ENCODE data around the gene RPUSD4.

The RPUSD4 gene

DNA sequence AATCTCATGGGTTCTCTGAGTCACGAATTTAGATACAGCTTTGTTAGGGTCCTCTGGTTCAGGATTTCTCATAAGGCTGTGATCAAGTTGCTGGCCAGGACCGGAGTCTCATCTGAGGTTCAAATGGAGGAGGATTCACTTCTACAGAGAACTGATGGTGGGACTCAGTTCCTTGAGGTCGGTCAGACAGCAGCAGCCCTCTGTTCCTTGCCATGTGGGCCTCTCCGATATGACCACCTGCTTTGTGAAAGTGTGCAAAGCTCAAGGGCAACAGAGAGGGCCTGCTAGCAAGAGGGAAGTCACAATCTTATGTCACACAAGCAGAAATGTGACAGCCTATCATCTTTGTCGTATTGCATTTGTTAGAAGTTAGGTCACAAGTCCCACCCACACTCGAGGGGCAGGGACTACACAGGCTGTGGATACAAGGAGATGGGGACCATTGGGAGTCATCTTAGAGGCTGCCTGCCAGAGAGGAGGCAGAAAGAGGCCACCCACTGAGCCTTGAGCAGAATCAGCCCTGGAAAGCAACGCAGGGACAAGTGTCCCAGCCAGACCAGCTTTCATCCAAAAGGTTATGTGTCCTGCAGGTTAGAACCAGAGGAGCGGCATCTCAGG lies 34.5 kb downstream of the RPUSD4 start:
- DNase-seq: no peak

- DNase-seq: no peak
Measured at GRCh38 chr11:126175393-126175792, 36.1 kb downstream of the RPUSD4 start.

DNA sequence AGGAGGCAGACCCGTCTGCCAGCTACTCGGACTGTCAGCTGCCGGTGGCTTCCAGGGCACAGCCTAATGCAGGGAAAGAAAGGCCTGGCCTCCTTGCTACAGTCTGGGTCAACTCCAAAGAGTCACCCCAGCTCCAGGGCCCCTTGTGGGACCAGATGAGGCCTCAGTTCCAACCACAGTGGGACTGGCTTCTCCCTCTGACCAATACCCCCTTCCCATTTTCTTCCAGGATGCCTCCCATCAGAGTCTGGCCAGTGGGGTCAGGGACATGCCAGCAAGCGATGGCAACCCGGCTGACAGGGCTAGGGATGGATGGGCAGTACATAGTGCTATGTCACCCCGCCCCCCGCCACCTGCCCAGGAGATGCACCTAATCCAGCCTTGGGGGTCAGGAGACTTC lies 36.6 kb downstream of the RPUSD4 start:
- no peak for DNase-seq

- no peak for DNase-seq
Measured at GRCh38 chr11:126173257-126173656, 38.2 kb downstream of the RPUSD4 start.

- no peak for DNase-seq
Measured at GRCh38 chr11:126172596-126173038, 38.8 kb downstream of the RPUSD4 start.

GRCh38 chr11:126169291-126169690 lies 42.2 kb downstream of the RPUSD4 start:
- DNase-seq: no peak

DNA sequence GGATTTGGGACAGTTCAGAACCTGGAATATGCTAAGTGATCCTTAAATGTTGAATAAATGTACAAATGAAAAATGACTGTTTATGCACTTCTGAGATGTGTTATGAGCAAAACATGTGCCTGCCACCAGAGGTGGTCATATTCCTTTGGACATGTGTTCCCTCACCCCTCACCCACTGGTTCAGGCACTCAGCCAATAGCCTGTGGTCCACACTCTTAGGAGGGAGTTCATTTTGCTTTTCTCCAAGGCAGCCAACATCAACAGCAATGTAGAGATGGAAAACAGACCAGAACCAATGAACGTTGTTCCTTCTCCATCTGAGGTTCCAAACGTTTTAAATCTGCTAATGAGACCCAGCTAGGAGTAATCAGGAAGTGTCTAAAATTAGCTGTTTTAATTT lies 44.0 kb downstream of the RPUSD4 start:
- DNase-seq: no peak

GRCh38 chr11:126166413-126166812 lies 45.0 kb downstream of the RPUSD4 start:
- DNase-seq: no peak

DNA sequence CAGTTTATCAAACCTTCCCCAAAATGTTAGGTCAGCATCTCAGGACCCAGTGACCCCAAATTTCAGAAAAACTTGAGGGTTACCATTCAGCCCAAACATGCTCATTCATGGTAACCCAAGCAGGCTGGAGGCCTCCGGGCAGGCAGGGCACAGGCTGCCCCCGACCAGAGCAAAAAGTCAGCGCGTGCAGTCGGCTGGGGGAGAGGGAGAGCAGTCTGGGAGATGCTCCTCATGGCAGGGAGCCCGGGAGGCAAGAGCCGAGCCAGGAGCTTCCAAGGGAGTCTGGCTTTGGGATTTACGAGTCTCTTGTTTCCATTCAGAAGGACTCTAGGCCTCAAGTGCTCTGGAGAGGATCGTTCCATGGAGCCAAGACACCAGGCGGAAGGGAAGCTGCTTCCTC lies 45.7 kb downstream of the RPUSD4 start:
- DNase-seq: no peak

DNA sequence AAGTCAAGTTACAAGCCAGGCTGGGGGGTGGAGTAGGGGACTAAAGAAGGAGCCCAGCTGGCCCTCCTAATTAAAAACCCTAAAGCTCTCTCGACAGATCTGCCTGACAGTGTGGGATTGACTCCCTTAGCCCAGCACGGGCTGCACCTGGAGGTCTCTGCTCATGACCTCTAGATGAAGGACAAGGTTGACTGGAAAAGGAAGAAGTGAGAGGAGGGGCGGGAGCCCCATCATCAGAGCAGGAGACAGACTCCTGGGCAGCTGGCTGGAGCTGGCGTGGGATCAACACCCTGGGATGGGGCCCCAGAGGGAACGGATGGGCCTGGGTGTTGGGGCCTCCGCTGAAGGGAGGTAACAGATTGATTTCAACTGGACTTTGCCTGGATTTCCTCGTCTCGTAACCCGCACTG lies 46.1 kb downstream of the RPUSD4 start:
- no peak for DNase-seq

DNA sequence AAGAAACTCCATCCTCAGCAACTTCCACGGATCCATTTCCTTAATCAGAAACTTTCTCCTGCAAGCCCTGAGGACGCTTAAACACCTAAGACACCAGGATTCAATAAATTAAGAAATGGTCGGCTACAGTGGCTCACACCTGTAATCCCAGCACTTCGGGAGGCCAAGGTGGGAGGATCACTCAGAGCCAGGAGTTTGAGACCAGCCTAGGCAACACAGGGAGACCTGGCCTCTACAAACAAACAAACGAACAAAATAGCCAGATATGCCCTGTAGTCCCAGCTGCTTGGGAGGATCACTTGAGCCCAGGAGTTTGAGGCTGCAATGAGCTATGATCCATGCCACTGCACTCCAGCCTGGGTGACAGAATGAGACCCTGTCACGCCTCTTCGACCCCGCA lies 46.7 kb downstream of the RPUSD4 start:
- no peak for DNase-seq

GRCh38 chr11:126163779-126164178 lies 47.7 kb downstream of the RPUSD4 start:
- DNase-seq: no peak

- DNase-seq: no peak
Measured at GRCh38 chr11:126163074-126163700, 48.3 kb downstream of the RPUSD4 start.

- DNase-seq: no peak
Measured at GRCh38 chr11:126162306-126163030, 49.0 kb downstream of the RPUSD4 start.

DNA sequence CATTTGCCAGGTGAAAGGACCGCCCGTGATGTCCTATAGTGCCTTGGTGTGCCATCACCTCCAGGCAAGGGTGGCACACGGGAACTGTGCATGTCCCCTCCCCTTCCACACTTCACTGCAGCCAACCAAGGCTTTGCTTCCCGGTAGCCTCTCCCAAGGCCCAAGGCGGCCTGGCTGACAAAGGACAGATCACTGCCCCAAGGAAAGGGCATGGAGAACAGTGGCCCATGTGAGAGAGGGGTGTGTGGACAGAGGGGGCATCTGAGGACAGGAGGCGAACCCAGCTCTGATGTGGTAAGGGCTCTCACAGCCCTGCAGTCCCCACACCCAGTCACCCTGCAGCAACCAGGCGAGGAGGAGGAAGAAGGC lies 50.4 kb downstream of the RPUSD4 start:
- DNase-seq: no peak

- no peak for DNase-seq
Measured at GRCh38 chr11:126160345-126161022, 51.0 kb downstream of the RPUSD4 start.

DNA sequence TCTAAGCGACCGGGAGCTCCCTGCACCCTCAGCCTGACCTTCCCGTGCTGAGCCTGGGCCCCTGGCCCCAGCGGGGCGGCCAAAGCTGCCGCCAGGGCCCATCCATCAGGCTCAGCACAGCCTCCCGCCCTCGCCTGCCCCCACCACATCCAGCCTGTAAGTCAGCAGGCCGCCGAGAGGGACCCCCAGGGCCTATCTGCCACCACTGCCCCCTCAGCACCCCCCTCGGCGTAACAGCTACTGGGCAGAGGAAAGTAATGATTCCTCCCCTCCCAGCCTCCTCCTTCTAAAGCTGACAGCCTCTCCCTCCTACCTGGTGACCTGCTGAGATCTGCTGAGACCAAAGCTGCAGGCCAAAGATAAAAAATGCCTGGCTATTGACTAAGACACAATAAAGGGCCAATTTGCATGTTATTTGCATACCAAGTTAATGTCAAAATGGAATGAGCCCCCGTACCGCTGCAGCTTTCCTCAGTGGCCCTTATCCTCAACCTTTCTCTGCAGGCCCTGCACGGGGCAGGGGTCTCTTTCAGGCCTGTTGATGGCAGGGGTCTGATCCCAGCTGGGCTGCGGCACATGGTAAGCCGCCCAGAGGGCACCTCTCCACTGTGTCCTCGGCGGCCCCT lies 51.6 kb downstream of the RPUSD4 start:
- DNase-seq: no peak

DNA sequence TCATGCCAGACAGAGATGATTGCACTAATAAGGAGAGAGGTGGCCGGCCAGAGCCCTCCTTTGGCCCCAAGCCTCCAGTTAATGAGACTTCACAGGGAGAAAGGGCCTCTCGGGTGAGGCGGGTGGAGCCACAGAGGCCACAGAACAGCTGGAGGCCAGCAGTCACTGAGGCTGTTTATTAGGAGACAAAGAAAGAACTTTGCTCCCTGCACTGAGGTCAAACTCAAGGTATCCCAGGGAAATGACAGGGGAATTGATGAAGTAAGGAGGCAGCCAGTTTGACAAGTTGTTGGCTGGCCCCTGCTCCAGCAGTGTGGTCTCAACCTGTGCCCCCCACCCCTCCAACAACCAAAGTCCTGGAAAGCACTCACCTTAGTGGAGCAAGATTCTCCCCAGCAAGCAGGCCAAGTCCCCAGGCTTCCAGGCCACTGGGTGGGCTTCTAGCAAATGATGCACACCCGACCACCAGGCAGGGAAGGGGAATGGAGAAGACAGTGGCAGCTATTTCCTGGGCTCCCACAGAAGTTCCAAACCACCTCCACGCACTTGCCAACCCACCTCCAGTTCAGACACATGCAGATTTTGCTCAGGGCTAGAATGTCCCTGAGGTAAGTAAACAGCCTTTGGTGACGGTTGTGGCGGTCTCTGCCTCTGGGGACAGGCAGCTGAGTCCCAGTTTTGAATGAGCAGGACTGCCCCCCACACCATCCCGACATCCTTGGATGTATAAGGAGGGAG lies 53.2 kb downstream of the RPUSD4 start:
- DNase-seq: no peak

- DNase-seq: no peak
Measured at GRCh38 chr11:126157326-126158030, 54.0 kb downstream of the RPUSD4 start.

DNA sequence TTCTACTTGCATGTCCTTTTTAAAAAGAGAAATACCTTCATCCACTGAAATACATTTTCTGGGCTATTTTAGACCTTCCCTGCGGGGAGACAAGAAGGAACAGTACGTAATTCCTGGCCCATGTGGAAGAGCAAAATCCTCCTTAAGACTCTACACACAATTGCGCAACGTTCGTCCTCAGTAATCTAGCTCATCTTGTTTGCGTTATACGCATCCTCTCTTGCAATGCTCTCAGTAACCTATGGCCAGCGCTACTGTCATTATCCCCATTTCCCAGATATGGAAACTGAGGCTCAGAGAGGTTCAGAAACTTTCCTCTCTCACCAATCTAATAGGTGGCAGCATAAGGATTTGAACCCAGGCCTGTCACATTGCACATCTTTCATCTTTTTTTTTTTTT lies 54.6 kb downstream of the RPUSD4 start:
- DNase-seq: no peak

- no peak for DNase-seq
Measured at GRCh38 chr11:126155402-126156187, 55.9 kb downstream of the RPUSD4 start.
